Spleen (tissue), 11 donors: ENCODE measurements around the gene MPZL3. TPM values are rescaled to one million over a fixed set of nuclear protein-coding genes. Genes with fewer than 3 reads are reported as not detected.

Experiments
- DNase-seq: peaks from one replicate; pipeline ENCODE4 v3.0.0-alpha.2; 2020
- H3K27ac ChIP-seq, 8 donors: fragments of 200-600 bp; sonication (generic) in 7 of 8; 1 replicate in 4 of 8; 2 replicates in 4 of 8; pipeline versions ENCODE4 v1.5.0 to v1.8.0; 2016 to 2021; ENCODE audit warnings: inconsistent platforms in 4 of 8, mild to moderate bottlenecking in 4 of 8, moderate library complexity in 1 of 8
- H3K27me3 ChIP-seq, 7 donors: fragments of 200-600 bp; sonication (generic) in 6 of 7; replicated peaks in 1 of 7; 1 replicate in 4 of 7; 2 replicates in 3 of 7; pipeline versions ENCODE4 v1.5.0 to v1.8.0; 2016 to 2021; ENCODE audit warnings: inconsistent platforms in 3 of 7, mild to moderate bottlenecking in 1 of 7
- H3K36me3 ChIP-seq, 6 donors: fragments of 200-600 bp; sonication (generic) in 5 of 6; 1 replicate in 4 of 6; 2 replicates in 2 of 6; pipeline versions ENCODE4 v1.5.0 to v1.8.0; 2016 to 2021; ENCODE audit warnings: inconsistent platforms in 2 of 6
- H3K4me1 ChIP-seq, 6 donors: fragments of 200-600 bp; sonication (generic) in 5 of 6; 1 replicate in 3 of 6; 2 replicates in 3 of 6; pipeline versions ENCODE4 v1.5.0 to v1.8.0; 2016 to 2021; ENCODE audit warnings: inconsistent platforms in 3 of 6
- H3K4me3 ChIP-seq, 8 donors: fragments of 200-600 bp; sonication (generic) in 7 of 8; 1 replicate in 4 of 8; 2 replicates in 4 of 8; pipeline versions ENCODE4 v1.5.0 to v1.8.0; 2016 to 2021; ENCODE audit warnings: inconsistent platforms in 4 of 8, mild to moderate bottlenecking in 4 of 8, moderate library complexity in 2 of 8
- H3K9me3 ChIP-seq, 8 donors: fragments of 200-600 bp; sonication (generic) in 7 of 8; 1 replicate in 4 of 8; 2 replicates in 4 of 8; pipeline versions ENCODE4 v1.5.0 to v1.8.0; 2016 to 2021; ENCODE audit warnings: inconsistent platforms in 4 of 8
- CTCF ChIP-seq, 11 experiments: fragments of 200-600 bp in 7 of 11; fragments of 450-650 bp in 4 of 11; sonication (generic) in 4 of 11; IDR thresholded peaks in 8 of 11; conservative IDR thresholded peaks in 3 of 11; 1 replicate in 7 of 11; 2 replicates in 4 of 11; pipeline versions ENCODE4 v1.4.0 to v1.8.0; 2016 to 2021; ENCODE audit warnings: antibody characterized with exemption in 11 of 11, inconsistent platforms in 4 of 11, mild to moderate bottlenecking in 1 of 11
- POLR2A ChIP-seq, 3 donors: fragments of 450-650 bp; IDR thresholded peaks; one replicate each; pipeline ENCODE4 v1.5.1; 2017; ENCODE audit warnings: antibody characterized with exemption in 3 of 3, mild to moderate bottlenecking in 1 of 3
- POLR2AphosphoS5 ChIP-seq, 3 donors: sonication (generic); formaldehyde crosslinking; IDR thresholded peaks; one replicate each; pipeline ENCODE4 v1.5.1; 2017; ENCODE audit warnings: antibody characterized with exemption in 3 of 3
- WGBS, 5 donors: extraction: QIAGEN DNeasy Blood & Tissue Kit in 3 of 5; methylation state at CpG; one replicate each; pipeline versions ENCODE4 v1.1.5 to v1.1.7; 2013 to 2018; 5-methylcytosine and 5-hydroxymethylcytosine counted together
- intact Hi-C: fragments of 100-400 bp; cut with DNase I; formaldehyde crosslinking; loops from one replicate; pipeline ENCODE4 v1.15.0; 2023; ENCODE audit warnings: low total_unique reads
- polyA plus RNA-seq, 3 donors: library from polyadenylated mRNA; stranded (reverse); fragments of 200-250 nt; gene quantifications; one replicate each; pipeline ENCODE4 v1.2.1, GENCODE V29; 2013
- total RNA-seq, 7 donors: library from RNA; depleted of rRNA in 3 of 7; stranded (reverse); fragments of >200 nt in 3 of 7; fragmentation: NEBNext Ultra II Directional in 4 of 7; extraction: Animal tissue kit (Norgen Biotek cat#: 25700) in 4 of 7; gene quantifications; one replicate each; pipeline versions ENCODE4 v1.1.0 to v1.2.1, GENCODE V29; 2016 to 2021
- donor health status: healthy with polysubstance abuse.
- donor health status: DM: no; HTN: no; CAD: no; lungs with moderate emphysema.
- donor health status: DM: no; HTN: no; CAD: no.
- donor health status: Bipolar disorder and iron deficiency.
- donor health status: healthy.
- donor health status: DM: no; HTN: no; CAD: no.
- donor health status: DM: yes; HTN: yes; CAD: no.

The MPZL3 gene
- total and polyA plus RNA-seq, 10 donors, result 2.0 to 12.9 (median 6.6) TPM

GRCh38 chr11:118243993-118244762 lies 8.0 kb downstream of the MPZL3 start:
- Histone ChIP-seq H3K27me3 (no peaks in the 10 kb centered on the region), H3K9me3 (no peaks in the 10 kb centered on the region), H3K36me3 (no peaks in the 10 kb centered on the region), H3K4me3 (no peak overlapping the region), H3K4me1 (peaks cover 7 to 78% (median 35%) of the 10 kb centered on the region in 6 donors), H3K27ac (peak overlapping the region in 1 of 8 donors; percentile 16)
- intact Hi-C loops, result no loop called here
- no peak for DNase-seq
- WGBS, 5 donors, result 72 to 88% (median 85%) methylated on average over 3 of the region's 3 CpGs
- TF ChIP-seq CTCF (IDR thresholded peaks at IDR 0.05 in 8 of 11, conservative IDR thresholded peaks at IDR 0.05 in 3 of 11) (no peak), POLR2A (IDR thresholded peaks at IDR 0.05) (no peak), POLR2AphosphoS5 (IDR thresholded peaks at IDR 0.05) (no peak)

- H3K4me1 ChIP-seq, result peaks cover 7 to 87% (median 45%) of the 10 kb centered on the region in 6 donors
- TF ChIP-seq CTCF (IDR thresholded peaks at IDR 0.05 in 8 of 11, conservative IDR thresholded peaks at IDR 0.05 in 3 of 11) (no peak), POLR2AphosphoS5 (IDR thresholded peaks at IDR 0.05) (no peak), POLR2A (IDR thresholded peaks at IDR 0.05) (no peak)
- no peak for DNase-seq
- WGBS, 5 donors, result 76 to 90% (median 84%) methylated on average over 7 to 8 of the region's 8 CpGs
- peak overlapping the region in 1 of 8 donors; percentile 92 for H3K27ac ChIP-seq
- intact Hi-C loops, result no loop called here
- H3K36me3 ChIP-seq, result no peaks in the 10 kb centered on the region
- no peak overlapping the region for H3K4me3 ChIP-seq
- no peaks in the 10 kb centered on the region for H3K27me3 ChIP-seq
- no peaks in the 10 kb centered on the region for H3K9me3 ChIP-seq
These were observed 9.0 kb downstream of the MPZL3 start for GRCh38 chr11:118243161-118243560.

GRCh38 chr11:118241764-118242098 lies 10.4 kb downstream of the MPZL3 start:
- Histone ChIP-seq H3K36me3 (peaks cover 0 to 5% (median 0%) of the 10 kb centered on the region in 6 donors), H3K27ac (peak overlapping the region; percentile 75 to 96 (median 88)), H3K9me3 (no peaks in the 10 kb centered on the region), H3K4me1 (peaks cover 7 to 91% (median 46%) of the 10 kb centered on the region in 6 donors), H3K27me3 (no peaks in the 10 kb centered on the region), H3K4me3 (peak overlapping the region in 1 of 8 donors; percentile 47)
- intact Hi-C loops, result no loop called here
- TF ChIP-seq CTCF (IDR thresholded peaks at IDR 0.05 in 8 of 11, conservative IDR thresholded peaks at IDR 0.05 in 3 of 11) (no peak), POLR2AphosphoS5 (IDR thresholded peaks at IDR 0.05) (no peak), POLR2A (IDR thresholded peaks at IDR 0.05) (no peak)
- DNase-seq, result no peak
- 65 to 85% (median 83%) methylated on average over 1 of the region's 1 CpG for WGBS, 5 donors

- peak overlapping the region in 3 of 8 donors; percentile 2 to 47 (median 7) for H3K4me3 ChIP-seq
- peak; percentile 77 for DNase-seq
- 12 to 33% (median 23%) methylated on average over 9 of the region's 9 CpGs for WGBS, 5 donors
- no peaks in the 10 kb centered on the region for H3K9me3 ChIP-seq
- H3K27ac ChIP-seq, result peak overlapping the region; percentile 75 to 96 (median 88)
- H3K4me1 ChIP-seq, result peaks cover 7 to 91% (median 45%) of the 10 kb centered on the region in 6 donors
- intact Hi-C loops, result no loop called here
- TF ChIP-seq CTCF (IDR thresholded peaks at IDR 0.05 in 8 of 11, conservative IDR thresholded peaks at IDR 0.05 in 3 of 11), result no peak
- TF ChIP-seq POLR2AphosphoS5 (IDR thresholded peaks at IDR 0.05), result peak in 1 of 3 donors; percentile 61
- no peaks in the 10 kb centered on the region for H3K27me3 ChIP-seq
- H3K36me3 ChIP-seq, result peaks cover 0 to 10% (median 0%) of the 10 kb centered on the region in 6 donors
These were observed 11.0 kb downstream of the MPZL3 start for GRCh38 chr11:118240999-118241763.
